Mononuclear cell (primary cell): ENCODE data around the gene PIGB. TPM values are rescaled to one million over a fixed set of nuclear protein-coding genes. Genes with fewer than 3 reads are reported as not detected.
"Not testable (repeated sequence)": the region's sequence is repeated elsewhere in the genome, so short reads cannot be mapped to it uniquely, and the experiment has no call there.

Source experiments
- H3K27me3 ChIP-seq: 2 replicates; pipeline ENCODE4 v1.6.0; 2011; ENCODE audit warnings: low read length, control low read depth; ENCODE audit not compliant: insufficient read depth
- H3K4me1 ChIP-seq: 2 replicates; pipeline ENCODE4 v1.5.1; 2011; ENCODE audit warnings: mild to moderate bottlenecking, low read length, control low read depth; ENCODE audit not compliant: insufficient read depth
- H3K4me3 ChIP-seq: 2 replicates; pipeline ENCODE4 v1.5.1; 2011; ENCODE audit warnings: mild to moderate bottlenecking, low read length, moderate library complexity
- H3K9me3 ChIP-seq: 2 replicates; pipeline ENCODE4 v1.5.1; 2011; ENCODE audit warnings: low read depth, mild to moderate bottlenecking, control low read depth, low read length
- total RNA-seq: library from RNA; depleted of rRNA; stranded (reverse); fragments of >200 nt; gene quantifications from one replicate; pipeline ENCODE4 v1.2.3, GENCODE V29; 2012

The PIGB gene
- total RNA-seq, 1 donor, result 22.7 TPM

- H3K4me3 ChIP-seq, result peak overlapping the region; percentile 95
- no peaks in the 10 kb centered on the region for H3K27me3 ChIP-seq
- H3K9me3 ChIP-seq, result no peaks in the 10 kb centered on the region
- peaks cover 72% of the 10 kb centered on the region for H3K4me1 ChIP-seq
Observed at GRCh38 chr15:55288006-55288717, 30.9 kb upstream of the PIGB start.

- no peaks in the 10 kb centered on the region for H3K9me3 ChIP-seq
- peaks cover 62% of the 10 kb centered on the region for H3K4me1 ChIP-seq
- H3K27me3 ChIP-seq, result no peaks in the 10 kb centered on the region
- peak overlapping the region; percentile 95 for H3K4me3 ChIP-seq
Observed at GRCh38 chr15:55289011-55289745, 29.8 kb upstream of the PIGB start.

GRCh38 chr15:55289746-55290527 is 29.1 kb upstream of the PIGB start, which contains the start of gene RAB27A:
TSS of gene RAB27A (minus strand) at chr15:55289813. CDS start at chr15:55234934, 54,879 bp downstream.
- Histone ChIP-seq H3K9me3 (no peaks in the 10 kb centered on the region), H3K4me1 (peaks cover 55% of the 10 kb centered on the region), H3K27me3 (no peaks in the 10 kb centered on the region), H3K4me3 (peak within 1 kb of the TSS; percentile 95)

GRCh38 chr15:55290528-55291057 is 28.4 kb upstream of the PIGB start:
- Histone ChIP-seq H3K9me3 (no peaks in the 10 kb centered on the region), H3K4me3 (peak overlapping the region; percentile 95), H3K27me3 (no peaks in the 10 kb centered on the region), H3K4me1 (peaks cover 48% of the 10 kb centered on the region)

GRCh38 chr15:55297315-55297714 is 21.7 kb upstream of the PIGB start:
- Histone ChIP-seq H3K27me3 (no peaks in the 10 kb centered on the region), H3K9me3 (no peaks in the 10 kb centered on the region), H3K4me1 (peaks cover 15% of the 10 kb centered on the region), H3K4me3 (no peak overlapping the region)

GRCh38 chr15:55302801-55303200 is 16.2 kb upstream of the PIGB start:
- not testable (repeated sequence) for H3K4me3 ChIP-seq, H3K4me1 ChIP-seq, H3K27me3 ChIP-seq, H3K9me3 ChIP-seq

- Histone ChIP-seq H3K9me3 (no peaks in the 10 kb centered on the region), H3K27me3 (no peaks in the 10 kb centered on the region), H3K4me1 (peaks cover 56% of the 10 kb centered on the region), H3K4me3 (peak overlapping the region; percentile 99)
Observed at GRCh38 chr15:55319537-55320237, 665 bp downstream of the PIGB start.

- H3K4me3 ChIP-seq, result peak overlapping the region; percentile 1
- H3K27me3 ChIP-seq, result no peaks in the 10 kb centered on the region
- H3K9me3 ChIP-seq, result no peaks in the 10 kb centered on the region
- peaks cover 56% of the 10 kb centered on the region for H3K4me1 ChIP-seq
Observed at GRCh38 chr15:55320238-55320550, 1.2 kb downstream of the PIGB start.

GRCh38 chr15:55320963-55321362 is 1.9 kb downstream of the PIGB start:
- H3K4me1 ChIP-seq, result peaks cover 52% of the 10 kb centered on the region
- no peaks in the 10 kb centered on the region for H3K27me3 ChIP-seq
- H3K9me3 ChIP-seq, result no peaks in the 10 kb centered on the region
- no peak overlapping the region for H3K4me3 ChIP-seq

GRCh38 chr15:55322467-55322866 is 3.4 kb downstream of the PIGB start:
- no peak overlapping the region for H3K4me3 ChIP-seq
- H3K9me3 ChIP-seq, result no peaks in the 10 kb centered on the region
- H3K4me1 ChIP-seq, result peaks cover 54% of the 10 kb centered on the region
- H3K27me3 ChIP-seq, result no peaks in the 10 kb centered on the region

- H3K4me1 ChIP-seq, result peaks cover 29% of the 10 kb centered on the region
- no peaks in the 10 kb centered on the region for H3K9me3 ChIP-seq
- H3K27me3 ChIP-seq, result no peaks in the 10 kb centered on the region
- no peak overlapping the region for H3K4me3 ChIP-seq
Observed at GRCh38 chr15:55327387-55327786, 8.4 kb downstream of the PIGB start.

- Histone ChIP-seq H3K27me3 (no peaks in the 10 kb centered on the region), H3K4me3 (no peak overlapping the region), H3K4me1 (no peaks in the 10 kb centered on the region), H3K9me3 (no peaks in the 10 kb centered on the region)
Observed at GRCh38 chr15:55334371-55334770, 15.3 kb downstream of the PIGB start.

GRCh38 chr15:55334997-55335396 is 16.0 kb downstream of the PIGB start:
- no peaks in the 10 kb centered on the region for H3K4me1 ChIP-seq
- no peak overlapping the region for H3K4me3 ChIP-seq
- H3K27me3 ChIP-seq, result no peaks in the 10 kb centered on the region
- no peaks in the 10 kb centered on the region for H3K9me3 ChIP-seq

- Histone ChIP-seq H3K4me3 (no peak overlapping the region), H3K27me3 (no peaks in the 10 kb centered on the region), H3K9me3 (no peaks in the 10 kb centered on the region), H3K4me1 (no peaks in the 10 kb centered on the region)
Observed at GRCh38 chr15:55337160-55337559, 18.1 kb downstream of the PIGB start.
